ENCODE data around the gene HELQ. TPM values are rescaled to one million over a fixed set of nuclear protein-coding genes. Genes with fewer than 3 reads are reported as not detected.

Gene HELQ
- total and polyA plus RNA-seq, 9 of the 15 experiments (the other 6 are each of a cell fraction or from before 2014, with no cell fraction given): 3.5 to 15.2 (median 11.9) TPM

DNA sequence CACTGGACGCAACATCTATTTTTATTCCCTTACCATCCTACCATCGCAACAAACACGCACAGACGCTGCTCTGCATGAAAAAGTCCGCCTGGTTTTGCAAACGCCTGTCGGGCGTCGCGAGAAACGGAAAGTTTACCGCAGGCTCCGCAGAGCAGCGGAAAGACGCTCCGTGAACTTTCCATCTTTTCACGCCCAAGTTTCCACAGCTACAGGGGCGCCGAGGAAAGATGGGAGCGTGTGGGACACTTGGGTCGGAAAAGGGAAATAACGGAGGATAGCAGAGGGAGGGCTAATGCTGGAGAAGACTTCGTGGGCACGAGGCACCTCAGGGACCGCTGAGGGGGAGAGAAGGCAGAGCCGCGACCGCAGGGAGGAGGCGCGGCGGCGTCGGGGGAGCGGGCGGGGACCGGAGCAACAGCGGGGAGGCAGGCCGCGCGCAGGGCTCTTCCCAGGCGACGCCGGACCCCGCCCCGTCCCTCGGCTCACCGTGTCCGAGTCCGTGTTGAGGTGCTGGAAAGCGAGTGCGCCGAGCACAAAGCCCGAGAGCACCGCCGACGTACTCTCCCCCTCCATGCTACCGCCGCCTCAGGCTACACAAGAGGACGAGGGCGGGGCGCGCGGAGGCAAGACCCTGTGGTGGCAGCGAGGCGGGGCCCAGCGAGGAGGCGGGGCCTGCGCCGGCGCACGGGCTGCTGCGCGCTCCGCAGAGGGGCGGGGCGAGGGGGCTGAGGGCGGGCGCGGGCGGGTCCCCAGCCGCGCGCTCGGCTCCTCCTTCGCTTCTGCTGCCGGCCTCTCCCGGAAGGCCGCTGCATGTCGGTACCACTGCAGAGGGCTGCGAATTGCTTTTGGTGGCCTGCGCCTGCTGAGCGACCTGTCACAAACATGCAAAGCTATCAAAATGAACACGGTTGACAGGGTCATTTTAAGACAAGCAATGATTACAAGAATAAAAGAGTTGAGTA lies 29.2 kb upstream of the HELQ start, which contains the start of gene ABRAXAS1 (continued):
- TF ChIP-seq, protein P1, sequence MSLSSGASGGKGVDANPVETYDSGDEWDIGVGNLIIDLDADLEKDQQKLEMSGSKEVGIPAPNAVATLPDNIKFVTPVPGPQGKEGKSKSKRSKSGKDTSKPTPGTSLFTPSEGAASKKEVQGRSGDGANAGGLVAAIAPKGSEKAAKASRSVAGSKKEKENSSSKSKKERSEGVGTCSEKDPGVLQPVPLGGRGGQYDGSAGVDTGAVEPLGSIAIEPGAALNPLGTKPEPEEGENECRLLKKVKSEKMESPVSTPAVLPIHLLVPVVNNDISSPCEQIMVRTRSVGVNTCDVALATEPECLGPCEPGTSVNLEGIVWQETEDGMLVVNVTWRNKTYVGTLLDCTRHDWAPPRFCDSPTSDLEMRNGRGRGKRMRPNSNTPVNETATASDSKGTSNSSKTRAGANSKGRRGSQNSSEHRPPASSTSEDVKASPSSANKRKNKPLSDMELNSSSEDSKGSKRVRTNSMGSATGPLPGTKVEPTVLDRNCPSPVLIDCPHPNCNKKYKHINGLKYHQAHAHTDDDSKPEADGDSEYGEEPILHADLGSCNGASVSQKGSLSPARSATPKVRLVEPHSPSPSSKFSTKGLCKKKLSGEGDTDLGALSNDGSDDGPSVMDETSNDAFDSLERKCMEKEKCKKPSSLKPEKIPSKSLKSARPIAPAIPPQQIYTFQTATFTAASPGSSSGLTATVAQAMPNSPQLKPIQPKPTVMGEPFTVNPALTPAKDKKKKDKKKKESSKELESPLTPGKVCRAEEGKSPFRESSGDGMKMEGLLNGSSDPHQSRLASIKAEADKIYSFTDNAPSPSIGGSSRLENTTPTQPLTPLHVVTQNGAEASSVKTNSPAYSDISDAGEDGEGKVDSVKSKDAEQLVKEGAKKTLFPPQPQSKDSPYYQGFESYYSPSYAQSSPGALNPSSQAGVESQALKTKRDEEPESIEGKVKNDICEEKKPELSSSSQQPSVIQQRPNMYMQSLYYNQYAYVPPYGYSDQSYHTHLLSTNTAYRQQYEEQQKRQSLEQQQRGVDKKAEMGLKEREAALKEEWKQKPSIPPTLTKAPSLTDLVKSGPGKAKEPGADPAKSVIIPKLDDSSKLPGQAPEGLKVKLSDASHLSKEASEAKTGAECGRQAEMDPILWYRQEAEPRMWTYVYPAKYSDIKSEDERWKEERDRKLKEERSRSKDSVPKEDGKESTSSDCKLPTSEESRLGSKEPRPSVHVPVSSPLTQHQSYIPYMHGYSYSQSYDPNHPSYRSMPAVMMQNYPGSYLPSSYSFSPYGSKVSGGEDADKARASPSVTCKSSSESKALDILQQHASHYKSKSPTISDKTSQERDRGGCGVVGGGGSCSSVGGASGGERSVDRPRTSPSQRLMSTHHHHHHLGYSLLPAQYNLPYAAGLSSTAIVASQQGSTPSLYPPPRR (CRISPR knock-in tag; IDR thresholded peaks at IDR 0.05; ENCODE audit: borderline replicate concordance): no peak; the same call in 1 of the 2 replicates
- TF ChIP-seq NR1H2 (CRISPR knock-in tag; IDR thresholded peaks at IDR 0.05) (0 out of 2 replicates have a peak, but pooled peaks have one; percentile 72), CTBP1 (IDR thresholded peaks at IDR 0.05; ENCODE audit: borderline replicate concordance) (peak; percentile 87), HNRNPK (IDR thresholded peaks at IDR 0.05; ENCODE audit: low read depth, low read length, poor library complexity, severe bottlenecking) (no peak), TBP (optimal IDR thresholded peaks at IDR 0.05; ENCODE audit: low read depth, low read length) (peak; percentile 90), TAF1 (IDR thresholded peaks at IDR 0.05; ENCODE audit: control insufficient read depth, extremely low read depth, insufficient read depth, low read length, severe bottlenecking) (peak; percentile 80), TAL1 (IDR thresholded peaks at IDR 0.05) (peak; percentile 6; the same call in 1 of the 2 replicates), NR4A1 (CRISPR knock-in tag; IDR thresholded peaks at IDR 0.05) (no peak), NR4A1 (tag; IDR thresholded peaks at IDR 0.05) (0 out of 2 replicates have a peak, but pooled peaks have one; percentile 34), MIER1 (IDR thresholded peaks at IDR 0.05; ENCODE audit: low read depth) (0 out of 2 replicates have a peak, but pooled peaks have one; percentile 51), IFI16 (CRISPR knock-in tag; IDR thresholded peaks at IDR 0.05) (no peak), SPI1 (IDR thresholded peaks at IDR 0.05; ENCODE audit: borderline replicate concordance, low read depth, low read length) (no peak), BRD4 (IDR thresholded peaks at IDR 0.05) (no peak)
- TF ChIP-seq, protein P2, sequence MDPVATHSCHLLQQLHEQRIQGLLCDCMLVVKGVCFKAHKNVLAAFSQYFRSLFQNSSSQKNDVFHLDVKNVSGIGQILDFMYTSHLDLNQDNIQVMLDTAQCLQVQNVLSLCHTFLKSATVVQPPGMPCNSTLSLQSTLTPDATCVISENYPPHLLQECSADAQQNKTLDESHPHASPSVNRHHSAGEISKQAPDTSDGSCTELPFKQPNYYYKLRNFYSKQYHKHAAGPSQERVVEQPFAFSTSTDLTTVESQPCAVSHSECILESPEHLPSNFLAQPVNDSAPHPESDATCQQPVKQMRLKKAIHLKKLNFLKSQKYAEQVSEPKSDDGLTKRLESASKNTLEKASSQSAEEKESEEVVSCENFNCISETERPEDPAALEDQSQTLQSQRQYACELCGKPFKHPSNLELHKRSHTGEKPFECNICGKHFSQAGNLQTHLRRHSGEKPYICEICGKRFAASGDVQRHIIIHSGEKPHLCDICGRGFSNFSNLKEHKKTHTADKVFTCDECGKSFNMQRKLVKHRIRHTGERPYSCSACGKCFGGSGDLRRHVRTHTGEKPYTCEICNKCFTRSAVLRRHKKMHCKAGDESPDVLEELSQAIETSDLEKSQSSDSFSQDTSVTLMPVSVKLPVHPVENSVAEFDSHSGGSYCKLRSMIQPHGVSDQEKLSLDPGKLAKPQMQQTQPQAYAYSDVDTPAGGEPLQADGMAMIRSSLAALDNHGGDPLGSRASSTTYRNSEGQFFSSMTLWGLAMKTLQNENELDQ (CRISPR knock-in tag; IDR thresholded peaks at IDR 0.05; ENCODE audit: borderline replicate concordance): no peak
- TF ChIP-seq, protein P3, sequence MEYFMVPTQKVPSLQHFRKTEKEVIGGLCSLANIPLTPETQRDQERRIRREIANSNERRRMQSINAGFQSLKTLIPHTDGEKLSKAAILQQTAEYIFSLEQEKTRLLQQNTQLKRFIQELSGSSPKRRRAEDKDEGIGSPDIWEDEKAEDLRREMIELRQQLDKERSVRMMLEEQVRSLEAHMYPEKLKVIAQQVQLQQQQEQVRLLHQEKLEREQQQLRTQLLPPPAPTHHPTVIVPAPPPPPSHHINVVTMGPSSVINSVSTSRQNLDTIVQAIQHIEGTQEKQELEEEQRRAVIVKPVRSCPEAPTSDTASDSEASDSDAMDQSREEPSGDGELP (CRISPR knock-in tag; IDR thresholded peaks at IDR 0.05; ENCODE audit: borderline replicate concordance): peak; percentile 54; the same call in 1 of the 2 replicates
- TF ChIP-seq, protein P4, sequence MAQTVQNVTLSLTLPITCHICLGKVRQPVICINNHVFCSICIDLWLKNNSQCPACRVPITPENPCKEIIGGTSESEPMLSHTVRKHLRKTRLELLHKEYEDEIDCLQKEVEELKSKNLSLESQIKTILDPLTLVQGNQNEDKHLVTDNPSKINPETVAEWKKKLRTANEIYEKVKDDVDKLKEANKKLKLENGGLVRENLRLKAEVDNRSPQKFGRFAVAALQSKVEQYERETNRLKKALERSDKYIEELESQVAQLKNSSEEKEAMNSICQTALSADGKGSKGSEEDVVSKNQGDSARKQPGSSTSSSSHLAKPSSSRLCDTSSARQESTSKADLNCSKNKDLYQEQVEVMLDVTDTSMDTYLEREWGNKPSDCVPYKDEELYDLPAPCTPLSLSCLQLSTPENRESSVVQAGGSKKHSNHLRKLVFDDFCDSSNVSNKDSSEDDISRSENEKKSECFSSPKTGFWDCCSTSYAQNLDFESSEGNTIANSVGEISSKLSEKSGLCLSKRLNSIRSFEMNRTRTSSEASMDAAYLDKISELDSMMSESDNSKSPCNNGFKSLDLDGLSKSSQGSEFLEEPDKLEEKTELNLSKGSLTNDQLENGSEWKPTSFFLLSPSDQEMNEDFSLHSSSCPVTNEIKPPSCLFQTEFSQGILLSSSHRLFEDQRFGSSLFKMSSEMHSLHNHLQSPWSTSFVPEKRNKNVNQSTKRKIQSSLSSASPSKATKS (CRISPR knock-in tag; IDR thresholded peaks at IDR 0.05): no peak

All from K562 (cell line).